Neural cell (in vitro differentiated cells): Measurements from ENCODE around the gene FJX1. TPM values are rescaled to one million over a fixed set of nuclear protein-coding genes. Genes with fewer than 3 reads are reported as not detected.

Experiments
- H2AFZ ChIP-seq: fragments of 200-600, 300-800 bp; sonication (generic), shearing (Covaris generic); 2 replicates; pipeline ENCODE4 v1.6.0; 2014; ENCODE audit warnings: low read depth, mild to moderate bottlenecking, antibody characterized with exemption, low read length, moderate library complexity
- H3F3A ChIP-seq: fragments of 200-600 bp; shearing (Covaris generic); 2 replicates; pipeline ENCODE4 v1.6.1; 2016; ENCODE audit warnings: mild to moderate bottlenecking, moderate library complexity, mixed read lengths, antibody characterized with exemption, low read length; ENCODE audit not compliant: insufficient read depth, poor library complexity, severe bottlenecking
- H3K27ac ChIP-seq: fragments of 200-600, 300-800 bp; sonication (generic), shearing (Covaris generic); 2 replicates; pipeline ENCODE4 v1.5.1; 2014; ENCODE audit warnings: mild to moderate bottlenecking, low read length, moderate library complexity
- H3K27me3 ChIP-seq: fragments of 300-800, 200-600 bp; sonication (generic), shearing (Covaris generic); 2 replicates; pipeline ENCODE4 v1.6.0; 2014; ENCODE audit warnings: mild to moderate bottlenecking, low read depth, low read length, moderate library complexity; ENCODE audit not compliant: insufficient read depth
- H3K36me3 ChIP-seq: fragments of 300-800, 200-600 bp; sonication (generic), shearing (Covaris generic); 2 replicates; pipeline ENCODE4 v1.5.1; 2014; ENCODE audit warnings: mild to moderate bottlenecking, antibody characterized with exemption, low read length, moderate library complexity; ENCODE audit not compliant: insufficient read depth
- H3K4me2 ChIP-seq: fragments of 300-800, 200-600 bp; sonication (generic), shearing (Covaris generic); 2 replicates; pipeline ENCODE4 v1.6.0; 2014; ENCODE audit warnings: mild to moderate bottlenecking, low read length
- H3K4me3 ChIP-seq: fragments of 300-800, 200-600 bp; sonication (generic), shearing (Covaris generic); 2 replicates; pipeline ENCODE4 v1.5.1; 2014; ENCODE audit warnings: mild to moderate bottlenecking, low read length, moderate library complexity
- H3K79me2 ChIP-seq: fragments of 200-600 bp; shearing (Covaris generic); replicated peaks from 2 replicates; pipeline ENCODE4 v1.6.0; 2014; ENCODE audit warnings: mild to moderate bottlenecking, low read length, moderate library complexity; ENCODE audit not compliant: insufficient read depth
- H3K9ac ChIP-seq: fragments of 300-800, 200-600 bp; sonication (generic), shearing (Covaris generic); 2 replicates; pipeline ENCODE4 v1.6.1; 2016; ENCODE audit warnings: mild to moderate bottlenecking, low read length, mixed read lengths
- H3K9me2 ChIP-seq: fragments of 200-600 bp; shearing (Covaris generic); 2 replicates; pipeline ENCODE4 v1.6.1; 2016; ENCODE audit warnings: mild to moderate bottlenecking, low read length, mixed read lengths; ENCODE audit not compliant: insufficient read depth
- H3K9me3 ChIP-seq: fragments of 200-600, 300-800 bp; sonication (generic), shearing (Covaris generic); 2 replicates; pipeline ENCODE4 v1.6.1; 2016; ENCODE audit warnings: mild to moderate bottlenecking, mixed run types, low read length, moderate library complexity, mixed read lengths
- H4K20me1 ChIP-seq: fragments of 200-600 bp; shearing (Covaris generic); 2 replicates; pipeline ENCODE4 v1.6.1; 2016; ENCODE audit warnings: mild to moderate bottlenecking, mixed run types; ENCODE audit not compliant: insufficient read depth
- EP300 ChIP-seq: fragments of 450-650 bp; conservative IDR thresholded peaks from 2 replicates; pipeline ENCODE4 v1.6.1; 2014; ENCODE audit warnings: antibody characterized with exemption, mild to moderate bottlenecking, moderate library complexity; ENCODE audit not compliant: poor library complexity, severe bottlenecking
- EZH2 ChIP-seq: fragments of 200-600, 300-800 bp; shearing (Covaris generic), sonication (generic); IDR thresholded peaks from 2 replicates; pipeline ENCODE4 v1.6.1; 2014; ENCODE audit warnings: antibody characterized with exemption, low read length, borderline replicate concordance, mild to moderate bottlenecking; ENCODE audit not compliant: insufficient read depth, poor library complexity, severe bottlenecking
- MXI1 ChIP-seq: fragments of 450-650 bp; conservative IDR thresholded peaks from 2 replicates; pipeline ENCODE4 v1.6.1; 2014; ENCODE audit warnings: antibody characterized with exemption, mild to moderate bottlenecking; ENCODE audit not compliant: poor library complexity, severe bottlenecking
- POLR2AphosphoS5 ChIP-seq: IDR thresholded peaks from 2 replicates; pipeline ENCODE4 v1.6.1; 2012
- RAD21 ChIP-seq: fragments of 450-650 bp; conservative IDR thresholded peaks from 2 replicates; pipeline ENCODE4 v1.6.1; 2014; ENCODE audit warnings: antibody characterized with exemption, mild to moderate bottlenecking, moderate library complexity
- SMC3 ChIP-seq: fragments of 450-650 bp; conservative IDR thresholded peaks from 2 replicates; pipeline ENCODE4 v1.6.1; 2014; ENCODE audit warnings: antibody characterized with exemption, mild to moderate bottlenecking, moderate library complexity; ENCODE audit not compliant: poor library complexity
- TAF1 ChIP-seq: IDR thresholded peaks from 2 replicates; pipeline ENCODE4 v1.6.1; 2012; ENCODE audit warnings: low read depth
- polyA plus RNA-seq: library from polyadenylated mRNA; depleted of rRNA; stranded (reverse); fragments of >200 nt; gene quantifications from 2 replicates; pipeline ENCODE4 v1.2.3, GENCODE V29; 2014
- TF ChIP-seq, protein P1 (sequence below): fragments of 450-650 bp; IDR thresholded peaks from 2 replicates; pipeline ENCODE4 v1.5.1; 2014; ENCODE audit warnings: antibody characterized with exemption, mild to moderate bottlenecking, moderate library complexity; ENCODE audit not compliant: poor library complexity, severe bottlenecking
- TF ChIP-seq, protein P2 (sequence below): IDR thresholded peaks from 2 replicates; pipeline ENCODE4 v1.6.1; 2012; ENCODE audit warnings: borderline replicate concordance

The FJX1 gene
- polyA plus RNA-seq, 1 donor from 2014 or later: 56.3 TPM

DNA sequence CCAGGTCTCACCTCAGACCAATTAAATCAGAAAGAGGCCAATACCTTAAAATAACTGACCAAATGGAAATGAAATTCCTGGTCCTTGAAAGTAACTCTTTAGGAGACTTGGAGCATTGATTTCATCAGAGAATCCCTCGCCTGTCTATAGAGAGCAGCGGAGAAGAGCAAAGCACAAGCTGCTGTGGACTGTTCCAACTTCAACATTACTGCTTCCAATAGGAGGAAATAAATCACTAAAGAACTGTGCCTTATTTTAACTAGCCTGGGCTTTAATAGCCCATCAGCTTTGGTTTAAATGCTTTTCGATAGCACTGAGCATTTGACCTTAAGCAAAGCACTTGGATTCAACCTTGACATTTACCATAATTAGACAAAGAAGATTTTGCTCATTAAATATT lies 32.0 kb upstream of the FJX1 start:
- H3K36me3 ChIP-seq: no peaks in the 10 kb centered on the region
- no peaks in the 10 kb centered on the region for H3K79me2 ChIP-seq
- H4K20me1 ChIP-seq: no peaks in the 10 kb centered on the region
- TF ChIP-seq, protein P1, sequence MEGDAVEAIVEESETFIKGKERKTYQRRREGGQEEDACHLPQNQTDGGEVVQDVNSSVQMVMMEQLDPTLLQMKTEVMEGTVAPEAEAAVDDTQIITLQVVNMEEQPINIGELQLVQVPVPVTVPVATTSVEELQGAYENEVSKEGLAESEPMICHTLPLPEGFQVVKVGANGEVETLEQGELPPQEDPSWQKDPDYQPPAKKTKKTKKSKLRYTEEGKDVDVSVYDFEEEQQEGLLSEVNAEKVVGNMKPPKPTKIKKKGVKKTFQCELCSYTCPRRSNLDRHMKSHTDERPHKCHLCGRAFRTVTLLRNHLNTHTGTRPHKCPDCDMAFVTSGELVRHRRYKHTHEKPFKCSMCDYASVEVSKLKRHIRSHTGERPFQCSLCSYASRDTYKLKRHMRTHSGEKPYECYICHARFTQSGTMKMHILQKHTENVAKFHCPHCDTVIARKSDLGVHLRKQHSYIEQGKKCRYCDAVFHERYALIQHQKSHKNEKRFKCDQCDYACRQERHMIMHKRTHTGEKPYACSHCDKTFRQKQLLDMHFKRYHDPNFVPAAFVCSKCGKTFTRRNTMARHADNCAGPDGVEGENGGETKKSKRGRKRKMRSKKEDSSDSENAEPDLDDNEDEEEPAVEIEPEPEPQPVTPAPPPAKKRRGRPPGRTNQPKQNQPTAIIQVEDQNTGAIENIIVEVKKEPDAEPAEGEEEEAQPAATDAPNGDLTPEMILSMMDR: no peak
- TF ChIP-seq MXI1: no peak
- TF ChIP-seq, protein P2, sequence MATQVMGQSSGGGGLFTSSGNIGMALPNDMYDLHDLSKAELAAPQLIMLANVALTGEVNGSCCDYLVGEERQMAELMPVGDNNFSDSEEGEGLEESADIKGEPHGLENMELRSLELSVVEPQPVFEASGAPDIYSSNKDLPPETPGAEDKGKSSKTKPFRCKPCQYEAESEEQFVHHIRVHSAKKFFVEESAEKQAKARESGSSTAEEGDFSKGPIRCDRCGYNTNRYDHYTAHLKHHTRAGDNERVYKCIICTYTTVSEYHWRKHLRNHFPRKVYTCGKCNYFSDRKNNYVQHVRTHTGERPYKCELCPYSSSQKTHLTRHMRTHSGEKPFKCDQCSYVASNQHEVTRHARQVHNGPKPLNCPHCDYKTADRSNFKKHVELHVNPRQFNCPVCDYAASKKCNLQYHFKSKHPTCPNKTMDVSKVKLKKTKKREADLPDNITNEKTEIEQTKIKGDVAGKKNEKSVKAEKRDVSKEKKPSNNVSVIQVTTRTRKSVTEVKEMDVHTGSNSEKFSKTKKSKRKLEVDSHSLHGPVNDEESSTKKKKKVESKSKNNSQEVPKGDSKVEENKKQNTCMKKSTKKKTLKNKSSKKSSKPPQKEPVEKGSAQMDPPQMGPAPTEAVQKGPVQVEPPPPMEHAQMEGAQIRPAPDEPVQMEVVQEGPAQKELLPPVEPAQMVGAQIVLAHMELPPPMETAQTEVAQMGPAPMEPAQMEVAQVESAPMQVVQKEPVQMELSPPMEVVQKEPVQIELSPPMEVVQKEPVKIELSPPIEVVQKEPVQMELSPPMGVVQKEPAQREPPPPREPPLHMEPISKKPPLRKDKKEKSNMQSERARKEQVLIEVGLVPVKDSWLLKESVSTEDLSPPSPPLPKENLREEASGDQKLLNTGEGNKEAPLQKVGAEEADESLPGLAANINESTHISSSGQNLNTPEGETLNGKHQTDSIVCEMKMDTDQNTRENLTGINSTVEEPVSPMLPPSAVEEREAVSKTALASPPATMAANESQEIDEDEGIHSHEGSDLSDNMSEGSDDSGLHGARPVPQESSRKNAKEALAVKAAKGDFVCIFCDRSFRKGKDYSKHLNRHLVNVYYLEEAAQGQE: no peak
- TF ChIP-seq POLR2AphosphoS5: no peak
- TF ChIP-seq TAF1: no peak
- no peak for TF ChIP-seq EP300
- TF ChIP-seq RAD21: no peak
- TF ChIP-seq EZH2: no peak
- TF ChIP-seq SMC3: no peak
- H3K4me2 ChIP-seq: no peak overlapping the region
- H3K9me3 ChIP-seq: no peaks in the 10 kb centered on the region
- H2AFZ ChIP-seq: no peak overlapping the region
- H3K9me2 ChIP-seq: no peaks in the 10 kb centered on the region
- no peaks in the 10 kb centered on the region for H3F3A ChIP-seq
- no peak overlapping the region for H3K27ac ChIP-seq
- H3K9ac ChIP-seq: no peak overlapping the region
- no peaks in the 10 kb centered on the region for H3K27me3 ChIP-seq
- H3K4me3 ChIP-seq: no peak overlapping the region

DNA sequence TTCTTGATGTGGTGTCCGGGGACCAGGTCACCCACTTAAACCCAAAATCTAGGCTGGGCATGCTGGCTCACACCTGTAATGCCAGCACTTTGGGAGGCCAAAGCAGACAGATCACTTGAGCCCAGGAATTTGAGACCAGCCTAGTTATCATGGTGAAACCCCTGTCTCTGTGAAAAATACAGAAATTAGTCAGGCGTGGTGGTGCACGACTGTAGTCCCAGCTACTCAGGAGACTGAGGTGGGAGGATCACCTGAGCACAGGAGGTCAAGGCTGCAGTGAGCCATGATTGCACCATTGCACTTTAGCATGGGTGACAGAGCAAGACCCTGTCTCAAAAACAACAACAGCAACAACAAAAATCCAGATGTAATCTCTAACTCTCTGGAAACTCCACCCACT lies 30.3 kb upstream of the FJX1 start:
- Histone ChIP-seq H4K20me1 (no peaks in the 10 kb centered on the region), H3K9ac (no peak overlapping the region), H3K4me2 (no peak overlapping the region), H3F3A (no peaks in the 10 kb centered on the region), H3K9me2 (no peaks in the 10 kb centered on the region), H3K79me2 (no peaks in the 10 kb centered on the region), H3K9me3 (no peaks in the 10 kb centered on the region), H3K27me3 (no peaks in the 10 kb centered on the region), H2AFZ (no peak overlapping the region), H3K4me3 (no peak overlapping the region), H3K27ac (no peak overlapping the region), H3K36me3 (no peaks in the 10 kb centered on the region)
- TF ChIP-seq, protein P2: no peak
- TF ChIP-seq TAF1: no peak
- TF ChIP-seq EP300: no peak
- no peak for TF ChIP-seq MXI1
- TF ChIP-seq, protein P1: no peak
- TF ChIP-seq RAD21: no peak
- TF ChIP-seq EZH2: no peak
- TF ChIP-seq POLR2AphosphoS5: no peak
- TF ChIP-seq SMC3: no peak
